HepG2 (cell line): ENCODE measurements around the gene APOC4. TPM values are rescaled to one million over a fixed set of nuclear protein-coding genes. Genes with fewer than 3 reads are reported as not detected.

ENCODE experiments used
- BORCS8-MEF2B ChIP-seq: sonication (generic); formaldehyde crosslinking; IDR thresholded peaks from 2 replicates; pipeline ENCODE4 v1.8.0; 2022; ENCODE audit warnings: mild to moderate bottlenecking, missing genetic modification reagents
- CBX1 ChIP-seq: IDR thresholded peaks from one replicate; pipeline ENCODE4 v1.6.1; 2016; ENCODE audit warnings: antibody characterized with exemption, low read depth
- HDAC2 ChIP-seq: sonication (generic); formaldehyde crosslinking; IDR thresholded peaks from 2 replicates; pipeline ENCODE4 v1.4.0; 2020; ENCODE audit warnings: missing genetic modification reagents
- JARID2 ChIP-seq: sonication (generic); formaldehyde crosslinking; IDR thresholded peaks from 2 replicates; pipeline ENCODE4 v1.8.1; 2023; ENCODE audit warnings: missing genetic modification reagents, inconsistent platforms; ENCODE audit not compliant: insufficient replicate concordance
- MAZ ChIP-seq, 2 experiments: sonication (generic) in 1 of 2; formaldehyde crosslinking in 1 of 2; IDR thresholded peaks; 2 replicates each; pipeline versions ENCODE4 v1.5.0 to v1.6.1; 2012 to 2020; ENCODE audit warnings: low read depth in 2 of 2, mild to moderate bottlenecking in 2 of 2, borderline replicate concordance in 1 of 2, improper control_type of control experiment in 1 of 2, low read length in 1 of 2, missing genetic modification reagents in 1 of 2, moderate library complexity in 1 of 2
- PAXIP1 ChIP-seq: sonication (generic); formaldehyde crosslinking; conservative IDR thresholded peaks from 2 replicates; pipeline ENCODE4 v1.4.0; 2020; ENCODE audit warnings: mild to moderate bottlenecking, missing genetic modification reagents, moderate library complexity
- RFXANK ChIP-seq: IDR thresholded peaks from 2 replicates; pipeline ENCODE4 v1.6.1; 2016
- SRF ChIP-seq: IDR thresholded peaks from 2 replicates; pipeline ENCODE4 v1.6.1; 2011; ENCODE audit warnings: mild to moderate bottlenecking, low read depth, low read length, moderate library complexity
- SSRP1 ChIP-seq: IDR thresholded peaks from 2 replicates; pipeline ENCODE4 v1.6.1; 2016; ENCODE audit warnings: control low read depth
- THAP11 ChIP-seq: IDR thresholded peaks from 2 replicates; pipeline ENCODE4 v1.6.1; 2016; ENCODE audit warnings: missing biosample characterization, missing genetic modification reagents
- ZFAT ChIP-seq: sonication (generic); formaldehyde crosslinking; conservative IDR thresholded peaks from 2 replicates; pipeline ENCODE4 v1.8.1; 2023; ENCODE audit warnings: missing genetic modification reagents, inconsistent platforms
- ZFX ChIP-seq: sonication (generic); formaldehyde crosslinking; IDR thresholded peaks from 2 replicates; pipeline ENCODE4 v1.4.0; 2020; ENCODE audit warnings: mild to moderate bottlenecking, low read depth, missing genetic modification reagents, moderate library complexity
- ZNF281 ChIP-seq: sonication (generic); formaldehyde crosslinking; IDR thresholded peaks from 2 replicates; pipeline ENCODE4 v1.4.0; 2020; ENCODE audit warnings: missing genetic modification reagents, borderline replicate concordance
- ZNF350 ChIP-seq: sonication (generic); formaldehyde crosslinking; IDR thresholded peaks from 2 replicates; pipeline ENCODE4 v1.4.0; 2020; ENCODE audit warnings: mild to moderate bottlenecking, low read depth, missing genetic modification reagents, borderline replicate concordance
- polyA plus RNA-seq, 8 experiments: library from polyadenylated mRNA; depleted of rRNA in 3 of 8; stranded (reverse) in 7 of 8; unstranded in 1 of 8; fragments of >200 nt; fragmentation: Illumina TruSeq in 4 of 8; extraction: Trizol in 4 of 8; gene quantifications; 2 replicates each; pipeline versions ENCODE4 v1.2.1 to v1.2.3, GENCODE V29; 2011 to 2016; ENCODE audit warnings: low read depth in 4 of 8, missing spikeins in 1 of 8, mixed read lengths in 1 of 8; ENCODE audit not compliant: insufficient read depth in 1 of 8
- total RNA-seq, 5 experiments: library from RNA; depleted of rRNA; stranded (reverse); fragments of >200 nt; fragmentation: Illumina TruSeq; extraction: Trizol; gene quantifications; 2 replicates each; pipeline ENCODE4 v1.2.3, GENCODE V29; 2016; ENCODE audit warnings: low read depth in 1 of 5
- TF ChIP-seq, protein P1 (sequence below): sonication (generic); formaldehyde crosslinking; IDR thresholded peaks from 2 replicates; pipeline ENCODE4 v1.8.0; 2022; ENCODE audit warnings: mild to moderate bottlenecking, missing genetic modification reagents
- TF ChIP-seq, protein P2 (sequence below): sonication (generic); formaldehyde crosslinking; IDR thresholded peaks from 2 replicates; pipeline ENCODE4 v1.4.0; 2020; ENCODE audit warnings: mild to moderate bottlenecking, missing genetic modification reagents
- TF ChIP-seq, protein P3 (sequence below): IDR thresholded peaks from 2 replicates; pipeline ENCODE4 v1.6.1; 2016; ENCODE audit warnings: mild to moderate bottlenecking, missing biosample characterization, missing genetic modification reagents

APOC4 gene
- total and polyA plus RNA-seq, 2 of the 13 experiments (the other 11 are each of a cell fraction or from before 2014, with no cell fraction given): 0.46 TPM; not detected in 1

DNA sequence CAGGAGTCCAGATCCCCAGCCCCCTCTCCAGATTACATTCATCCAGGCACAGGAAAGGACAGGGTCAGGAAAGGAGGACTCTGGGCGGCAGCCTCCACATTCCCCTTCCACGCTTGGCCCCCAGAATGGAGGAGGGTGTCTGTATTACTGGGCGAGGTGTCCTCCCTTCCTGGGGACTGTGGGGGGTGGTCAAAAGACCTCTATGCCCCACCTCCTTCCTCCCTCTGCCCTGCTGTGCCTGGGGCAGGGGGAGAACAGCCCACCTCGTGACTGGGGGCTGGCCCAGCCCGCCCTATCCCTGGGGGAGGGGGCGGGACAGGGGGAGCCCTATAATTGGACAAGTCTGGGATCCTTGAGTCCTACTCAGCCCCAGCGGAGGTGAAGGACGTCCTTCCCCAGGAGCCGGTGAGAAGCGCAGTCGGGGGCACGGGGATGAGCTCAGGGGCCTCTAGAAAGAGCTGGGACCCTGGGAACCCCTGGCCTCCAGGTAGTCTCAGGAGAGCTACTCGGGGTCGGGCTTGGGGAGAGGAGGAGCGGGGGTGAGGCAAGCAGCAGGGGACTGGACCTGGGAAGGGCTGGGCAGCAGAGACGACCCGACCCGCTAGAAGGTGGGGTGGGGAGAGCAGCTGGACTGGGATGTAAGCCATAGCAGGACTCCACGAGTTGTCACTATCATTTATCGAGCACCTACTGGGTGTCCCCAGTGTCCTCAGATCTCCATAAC, 36.4 kb upstream of the APOC4 start, which contains the start of gene APOE (continued):
- TF ChIP-seq PAXIP1 (CRISPR knock-in tag) (peak; percentile 69; the same call in 1 of the 2 replicates), MAZ (IDR thresholded peaks at IDR 0.05; ENCODE audit: borderline replicate concordance, low read depth, low read length) (peak; percentile 20; the same call in 1 of the 2 replicates), MAZ (CRISPR knock-in tag; IDR thresholded peaks at IDR 0.05; ENCODE audit: low read depth) (peak; percentile 47; the same call in 1 of the 2 replicates), JARID2 (CRISPR knock-in tag) (no peak), ZFX (CRISPR knock-in tag) (peak; percentile 57; the same call in 1 of the 2 replicates), SRF (peak; percentile 8; the same call in 1 of the 2 replicates), BORCS8-MEF2B (CRISPR knock-in tag) (0 out of 2 replicates have a peak, but pooled peaks have one; percentile 44), THAP11 (CRISPR knock-in tag) (peak; percentile 29; the same call in 1 of the 2 replicates), ZFAT (CRISPR knock-in tag) (no peak), ZNF350 (peak; percentile 75; the same call in 1 of the 2 replicates), CBX1 (peak; percentile 70), RFXANK (CRISPR knock-in tag) (peak; percentile 42; the same call in 1 of the 2 replicates), SSRP1 (no peak), HDAC2 (CRISPR knock-in tag) (peak; percentile 36), ZNF281 (CRISPR knock-in tag) (peak; percentile 77; the same call in 1 of the 2 replicates)
- TF ChIP-seq, protein P1, sequence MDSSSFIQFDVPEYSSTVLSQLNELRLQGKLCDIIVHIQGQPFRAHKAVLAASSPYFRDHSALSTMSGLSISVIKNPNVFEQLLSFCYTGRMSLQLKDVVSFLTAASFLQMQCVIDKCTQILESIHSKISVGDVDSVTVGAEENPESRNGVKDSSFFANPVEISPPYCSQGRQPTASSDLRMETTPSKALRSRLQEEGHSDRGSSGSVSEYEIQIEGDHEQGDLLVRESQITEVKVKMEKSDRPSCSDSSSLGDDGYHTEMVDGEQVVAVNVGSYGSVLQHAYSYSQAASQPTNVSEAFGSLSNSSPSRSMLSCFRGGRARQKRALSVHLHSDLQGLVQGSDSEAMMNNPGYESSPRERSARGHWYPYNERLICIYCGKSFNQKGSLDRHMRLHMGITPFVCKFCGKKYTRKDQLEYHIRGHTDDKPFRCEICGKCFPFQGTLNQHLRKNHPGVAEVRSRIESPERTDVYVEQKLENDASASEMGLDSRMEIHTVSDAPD (CRISPR knock-in tag): peak; percentile 26; the same call in 1 of the 2 replicates
- TF ChIP-seq, protein P2, sequence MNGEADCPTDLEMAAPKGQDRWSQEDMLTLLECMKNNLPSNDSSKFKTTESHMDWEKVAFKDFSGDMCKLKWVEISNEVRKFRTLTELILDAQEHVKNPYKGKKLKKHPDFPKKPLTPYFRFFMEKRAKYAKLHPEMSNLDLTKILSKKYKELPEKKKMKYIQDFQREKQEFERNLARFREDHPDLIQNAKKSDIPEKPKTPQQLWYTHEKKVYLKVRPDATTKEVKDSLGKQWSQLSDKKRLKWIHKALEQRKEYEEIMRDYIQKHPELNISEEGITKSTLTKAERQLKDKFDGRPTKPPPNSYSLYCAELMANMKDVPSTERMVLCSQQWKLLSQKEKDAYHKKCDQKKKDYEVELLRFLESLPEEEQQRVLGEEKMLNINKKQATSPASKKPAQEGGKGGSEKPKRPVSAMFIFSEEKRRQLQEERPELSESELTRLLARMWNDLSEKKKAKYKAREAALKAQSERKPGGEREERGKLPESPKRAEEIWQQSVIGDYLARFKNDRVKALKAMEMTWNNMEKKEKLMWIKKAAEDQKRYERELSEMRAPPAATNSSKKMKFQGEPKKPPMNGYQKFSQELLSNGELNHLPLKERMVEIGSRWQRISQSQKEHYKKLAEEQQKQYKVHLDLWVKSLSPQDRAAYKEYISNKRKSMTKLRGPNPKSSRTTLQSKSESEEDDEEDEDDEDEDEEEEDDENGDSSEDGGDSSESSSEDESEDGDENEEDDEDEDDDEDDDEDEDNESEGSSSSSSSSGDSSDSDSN (CRISPR knock-in tag): peak; percentile 56
- TF ChIP-seq, protein P3, sequence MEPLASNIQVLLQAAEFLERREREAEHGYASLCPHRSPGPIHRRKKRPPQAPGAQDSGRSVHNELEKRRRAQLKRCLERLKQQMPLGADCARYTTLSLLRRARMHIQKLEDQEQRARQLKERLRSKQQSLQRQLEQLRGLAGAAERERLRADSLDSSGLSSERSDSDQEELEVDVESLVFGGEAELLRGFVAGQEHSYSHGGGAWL (CRISPR knock-in tag): peak; percentile 11; the same call in 1 of the 2 replicates
